SK-N-SH (cell line): ENCODE data around the gene PRIM2.
"Not testable (repeated sequence)": the region's sequence is repeated elsewhere in the genome, so short reads cannot be mapped to it uniquely, and the experiment has no call there.

Experiments
- MEF2A ChIP-seq: IDR thresholded peaks from 2 replicates; pipeline ENCODE4 v1.4.0; 2012; ENCODE audit warnings: low read depth, borderline replicate concordance
- RCOR1 ChIP-seq: fragments of 150-350 bp; IDR thresholded peaks from 2 replicates; pipeline ENCODE4 v1.6.1; 2017; ENCODE audit warnings: antibody characterized with exemption, low read length

- TF ChIP-seq RCOR1, MEF2A: not testable (repeated sequence)
Measured at GRCh38 chr6:57551961-57552360, 234.5 kb downstream of the PRIM2 start.
